ENCODE results near the gene SCNN1A.

The SCNN1A gene

DNA sequence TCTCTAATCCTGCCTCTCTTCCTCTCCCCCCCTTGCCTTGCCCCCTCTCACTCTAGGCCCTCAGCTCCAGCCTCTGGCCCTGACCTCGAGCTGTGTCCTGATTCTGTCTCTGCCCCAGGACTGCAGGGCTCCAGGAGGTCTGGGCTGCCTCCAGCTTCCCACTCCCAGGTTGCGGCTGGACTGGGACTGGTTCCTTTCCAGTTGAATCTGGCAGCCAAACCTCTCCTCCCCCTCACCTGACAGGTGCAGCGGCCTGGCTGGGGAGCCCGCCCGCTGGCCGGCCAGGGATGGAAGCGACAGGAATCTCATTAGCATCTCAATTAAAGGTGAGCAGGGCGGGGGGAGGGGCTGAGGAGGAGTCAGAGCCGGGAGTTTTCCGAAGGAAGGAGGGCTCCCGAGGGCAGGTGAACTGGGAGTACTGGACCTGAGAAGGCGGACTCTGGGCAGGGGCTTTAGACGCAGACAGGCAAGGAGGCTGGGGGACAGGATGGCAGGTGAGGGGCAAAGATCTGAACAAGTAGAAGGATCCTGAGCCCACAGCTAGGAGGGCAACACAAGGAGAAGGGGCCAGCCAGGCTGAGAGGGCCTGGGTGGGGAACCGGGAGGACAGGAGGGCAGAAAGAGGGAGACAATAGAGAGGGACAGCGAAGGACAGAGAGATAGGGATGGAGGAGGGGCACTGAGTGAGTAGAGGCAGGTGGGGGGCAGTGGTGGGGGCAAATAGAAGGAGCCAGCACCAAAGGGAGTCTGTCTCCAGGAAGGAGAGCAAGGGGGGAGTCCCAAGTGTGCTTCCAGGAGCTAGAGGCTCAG, at the start of gene SCNN1A:
TSS of gene SCNN1A (minus strand) at position 295 of the 810 bp plus-strand sequence. CDS start 780 bp downstream, outside the sequence.
- no peak for DNase-seq (ENCODE audit: low read depth in 3 of 3)

GRCh38 chr12:6424866-6425265, 49.5 kb upstream of the SCNN1A start:
- no peak for DNase-seq (ENCODE audit: low read depth in 3 of 3)

GRCh38 chr12:6424008-6424347, 48.6 kb upstream of the SCNN1A start:
- DNase-seq (ENCODE audit: low read depth in 3 of 3) = no peak

DNA sequence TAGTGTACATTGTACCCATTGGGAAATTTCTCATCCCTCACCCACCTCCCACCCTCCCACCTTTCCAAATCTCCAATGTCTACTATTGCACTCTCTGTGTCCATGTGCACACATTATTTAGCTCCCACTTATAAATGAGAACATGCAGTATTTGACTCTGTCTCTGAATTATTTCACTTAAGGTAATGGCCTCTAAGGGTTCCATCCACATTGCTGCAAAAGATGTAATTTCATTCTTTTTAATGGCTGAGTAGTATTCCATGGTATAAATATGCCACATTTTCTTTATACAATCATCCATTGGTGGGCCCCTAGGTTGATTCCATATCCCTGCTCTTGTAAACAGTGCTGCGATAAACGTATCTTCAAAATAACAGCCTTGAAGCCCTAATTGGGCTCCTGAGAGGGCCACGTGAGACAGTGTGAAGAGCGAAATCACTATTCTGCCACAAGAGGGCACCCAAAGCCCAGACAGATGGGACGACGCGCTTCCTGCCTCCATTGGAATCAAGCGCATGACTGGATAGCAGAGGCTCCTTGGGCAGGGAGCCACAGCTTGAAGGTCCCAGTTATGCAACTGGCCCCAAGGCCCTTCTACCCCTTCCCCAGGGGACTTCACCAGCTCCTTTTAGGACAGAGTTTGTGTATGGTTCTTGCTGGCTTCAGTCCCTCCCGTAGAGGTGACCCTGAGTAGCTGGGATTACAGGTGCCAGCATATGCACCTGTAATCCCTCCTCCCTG, 48.1 kb upstream of the SCNN1A start:
- peak; percentile 61 to 68 (median 68) for DNase-seq (ENCODE audit: low read depth in 3 of 3)

- no peak for DNase-seq (ENCODE audit: low read depth in 3 of 3)
Observed at GRCh38 chr12:6420364-6420763, 45.0 kb upstream of the SCNN1A start.

- DNase-seq (ENCODE audit: low read depth in 3 of 3) = no peak
Observed at GRCh38 chr12:6418796-6419195, 43.4 kb upstream of the SCNN1A start.

GRCh38 chr12:6416596-6416995, 41.2 kb upstream of the SCNN1A start:
- DNase-seq (ENCODE audit: low read depth in 3 of 3) = no peak

DNA sequence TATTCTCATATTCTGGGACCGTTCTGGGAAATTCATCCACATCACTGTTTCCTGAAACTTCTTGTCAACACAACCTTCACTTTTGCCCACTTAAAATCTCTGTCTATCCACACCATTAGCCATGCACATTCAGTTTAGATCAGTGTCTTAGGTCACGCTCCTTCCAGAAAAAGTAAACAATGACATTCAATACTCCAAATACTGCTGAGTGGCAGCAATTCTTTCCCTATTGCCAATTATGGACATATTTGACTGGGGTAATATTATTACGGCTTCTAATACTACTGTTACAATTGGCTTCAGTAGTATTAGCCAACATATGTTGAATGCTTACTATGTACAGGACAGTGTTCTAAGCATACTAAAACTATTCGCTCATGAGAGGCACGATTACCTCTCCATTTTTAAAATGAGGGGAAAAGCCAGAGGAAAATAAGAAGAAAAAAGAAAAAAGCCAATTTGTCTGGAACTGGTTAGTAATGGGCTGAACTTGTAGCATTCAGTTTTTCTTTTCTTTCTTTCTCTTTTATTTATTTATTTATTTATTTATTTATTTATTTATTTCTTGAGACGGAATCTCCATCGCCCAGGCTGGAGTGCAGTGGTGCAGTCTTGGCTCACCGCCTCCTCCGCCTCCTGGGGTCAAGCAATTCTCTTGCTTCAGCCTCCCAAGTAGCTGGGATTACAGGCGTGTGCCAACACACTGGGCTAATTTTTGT, 32.0 kb upstream of the SCNN1A start:
- DNase-seq (ENCODE audit: low read depth in 3 of 3) = no peak

DNA sequence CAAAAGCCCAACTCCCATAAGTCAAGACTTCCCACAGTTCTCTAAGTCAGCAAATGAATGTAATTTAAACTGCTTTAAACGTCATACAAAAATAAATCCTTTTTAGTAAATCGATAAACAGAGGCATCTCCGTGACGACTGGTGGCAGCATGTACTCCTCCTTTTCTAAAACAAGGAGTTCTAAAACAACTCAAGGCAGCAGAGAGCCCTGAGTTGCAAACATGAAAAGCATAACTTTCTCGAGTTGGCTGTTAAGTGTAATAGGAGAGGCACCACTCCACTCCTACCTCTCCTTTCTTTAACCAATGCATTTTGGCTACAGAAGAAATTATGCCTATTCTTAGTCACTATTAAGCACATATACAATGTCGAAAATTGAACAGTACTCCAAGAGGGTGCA, 30.6 kb upstream of the SCNN1A start:
- DNase-seq (ENCODE audit: low read depth in 3 of 3) = no peak

DNA sequence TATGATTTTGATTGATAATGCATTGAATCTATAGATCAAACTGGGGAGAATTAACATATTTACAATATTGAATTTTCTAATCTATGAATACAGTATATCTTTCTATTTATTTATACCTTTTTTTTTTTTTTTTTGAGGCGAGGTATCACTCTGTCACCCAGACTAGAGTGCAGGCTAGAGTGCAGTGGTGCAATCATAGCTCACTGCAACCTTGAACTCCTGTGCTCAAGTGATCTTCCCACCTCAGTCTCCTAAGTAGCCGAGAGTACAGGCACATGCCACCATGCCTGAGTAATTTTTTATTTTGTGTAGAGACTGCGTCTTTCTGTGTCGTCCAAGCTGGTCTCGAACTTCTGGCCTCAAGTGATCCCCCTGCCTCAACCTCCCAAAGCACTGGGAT, 29.0 kb upstream of the SCNN1A start:
- DNase-seq (ENCODE audit: low read depth in 3 of 3) = no peak

DNA sequence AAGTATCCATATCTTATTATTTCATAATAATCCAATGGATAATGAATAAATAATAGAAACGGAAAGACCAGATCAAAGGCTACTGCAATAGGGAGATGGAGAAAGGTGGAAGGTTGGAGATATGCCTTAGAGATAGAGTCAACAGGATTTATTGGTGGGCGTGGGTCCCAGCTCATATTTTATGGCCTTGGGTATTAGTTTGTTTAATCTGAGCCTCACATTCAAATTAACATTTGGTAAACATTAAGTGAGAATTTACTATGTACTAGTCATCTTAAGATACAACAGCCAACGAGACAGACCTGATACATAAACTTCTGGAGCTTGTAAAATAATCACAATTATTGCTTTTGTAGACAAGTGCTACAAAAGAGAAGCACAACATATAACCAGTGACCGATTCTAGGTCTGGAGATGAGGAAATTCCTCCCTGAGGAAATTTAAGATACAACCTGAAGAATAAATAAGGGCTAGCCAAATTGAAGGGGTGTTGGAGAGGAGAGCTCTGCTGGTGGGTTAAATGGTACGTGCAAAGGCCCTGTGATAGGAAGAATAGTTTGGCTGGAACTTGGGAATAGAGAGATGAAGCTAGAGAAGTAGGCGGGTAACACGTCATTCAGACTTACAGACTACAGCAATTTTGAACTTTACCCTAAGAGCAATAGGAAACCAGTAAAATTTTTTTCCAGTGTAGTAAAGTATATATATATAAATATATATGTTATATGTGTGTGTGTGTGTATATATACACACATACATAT, 24.7 kb upstream of the SCNN1A start:
- no peak for DNase-seq (ENCODE audit: low read depth in 3 of 3)

DNA sequence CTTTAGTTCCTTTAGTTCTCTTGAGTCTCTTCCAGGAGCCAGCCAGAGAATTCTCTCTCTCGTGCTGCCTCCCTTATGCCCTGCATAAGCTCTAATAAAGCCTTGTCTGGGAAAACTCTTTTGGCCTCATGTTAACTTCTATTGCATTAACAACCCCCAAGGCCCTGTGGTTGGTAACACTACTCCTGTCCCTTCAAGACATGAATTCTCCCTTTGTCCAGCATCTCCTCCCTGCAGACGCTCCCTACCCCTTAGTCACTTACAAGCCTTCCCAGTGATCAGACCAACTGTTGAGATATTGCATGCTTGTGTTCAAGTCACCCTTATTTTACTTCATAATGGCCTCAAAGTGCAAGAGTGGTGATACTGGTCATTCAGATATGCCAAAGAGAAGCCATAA, 20.7 kb upstream of the SCNN1A start:
- no peak for DNase-seq (ENCODE audit: low read depth in 3 of 3)

DNA sequence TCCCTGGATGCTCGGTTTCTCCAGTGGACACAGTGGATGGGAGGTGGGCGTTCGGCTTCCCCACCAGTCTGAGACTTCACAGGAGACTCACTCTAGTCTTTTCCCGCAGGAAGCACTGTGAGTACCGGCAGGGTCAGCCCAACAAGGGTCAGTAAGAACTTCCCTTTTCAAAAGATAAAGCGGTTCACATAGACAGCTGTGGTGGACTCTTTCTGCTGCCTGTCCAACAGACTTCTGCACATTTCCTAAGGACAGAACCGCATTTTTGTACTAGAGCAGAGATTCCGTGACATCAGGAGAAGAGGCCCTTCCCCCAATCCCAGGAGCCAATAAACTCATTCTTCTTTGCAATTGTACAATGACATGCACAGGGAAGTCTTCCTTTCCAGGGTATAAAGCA, 19.0 kb upstream of the SCNN1A start:
- DNase-seq (ENCODE audit: low read depth in 3 of 3) = no peak

- no peak for DNase-seq (ENCODE audit: low read depth in 3 of 3)
Observed at GRCh38 chr12:6393109-6393508, 17.7 kb upstream of the SCNN1A start.

DNA sequence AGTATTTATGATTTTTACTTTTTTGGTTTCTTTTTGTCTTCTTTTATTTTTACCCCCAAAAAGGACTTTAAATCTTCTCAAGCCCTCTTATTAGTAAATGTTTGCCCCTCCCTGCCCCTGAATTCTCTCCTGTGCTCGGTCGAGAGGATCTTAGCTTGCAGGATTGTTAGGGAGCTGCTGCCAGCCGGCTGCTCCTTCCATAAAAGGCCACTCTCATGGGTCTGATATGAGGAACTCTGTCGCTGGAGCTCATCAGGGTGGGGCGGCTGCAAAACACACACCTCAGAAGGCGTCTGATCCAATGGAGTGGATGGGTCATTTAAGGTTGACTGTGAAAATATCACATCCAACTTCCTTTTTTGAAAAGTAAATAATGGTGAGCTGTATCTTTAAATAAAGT, 17.1 kb upstream of the SCNN1A start:
- no peak for DNase-seq (ENCODE audit: low read depth in 3 of 3)

- no peak for DNase-seq (ENCODE audit: low read depth in 3 of 3)
Observed at GRCh38 chr12:6391013-6391412, 15.7 kb upstream of the SCNN1A start.

DNA sequence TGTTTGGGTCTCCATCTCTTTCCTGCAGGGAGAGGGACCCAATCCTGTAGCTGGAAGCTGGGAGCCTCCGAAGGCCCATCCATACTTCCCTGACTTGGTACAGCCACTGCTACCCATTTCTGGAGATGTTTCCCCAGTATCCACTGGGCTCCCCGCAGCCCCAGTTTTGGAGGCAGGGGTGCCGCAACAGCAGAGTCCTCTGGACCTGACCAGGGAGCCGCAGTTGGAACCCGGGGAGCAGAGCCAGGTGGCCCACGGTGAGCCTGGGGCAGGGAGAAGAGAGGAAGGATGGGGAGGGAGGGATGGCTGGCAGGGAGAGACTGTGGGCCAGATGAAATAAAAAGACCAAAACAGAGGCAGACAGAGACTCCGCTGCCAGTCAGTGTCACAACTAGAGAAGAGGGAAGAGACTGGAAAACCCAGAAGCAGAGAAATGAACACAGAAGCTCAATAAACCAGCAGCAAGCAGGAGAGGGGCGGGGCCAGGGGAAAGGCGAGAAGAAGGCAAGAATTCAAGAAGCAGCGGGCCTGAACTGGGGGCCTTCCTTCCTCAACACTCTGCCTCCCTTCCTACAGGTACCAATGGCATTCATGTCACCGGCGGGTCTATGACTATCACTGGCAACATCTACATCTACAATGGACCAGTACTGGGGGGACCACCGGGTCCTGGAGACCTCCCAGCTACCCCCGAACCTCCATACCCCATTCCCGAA, 14.9 kb upstream of the SCNN1A start:
- no peak for DNase-seq (ENCODE audit: low read depth in 3 of 3)

DNA sequence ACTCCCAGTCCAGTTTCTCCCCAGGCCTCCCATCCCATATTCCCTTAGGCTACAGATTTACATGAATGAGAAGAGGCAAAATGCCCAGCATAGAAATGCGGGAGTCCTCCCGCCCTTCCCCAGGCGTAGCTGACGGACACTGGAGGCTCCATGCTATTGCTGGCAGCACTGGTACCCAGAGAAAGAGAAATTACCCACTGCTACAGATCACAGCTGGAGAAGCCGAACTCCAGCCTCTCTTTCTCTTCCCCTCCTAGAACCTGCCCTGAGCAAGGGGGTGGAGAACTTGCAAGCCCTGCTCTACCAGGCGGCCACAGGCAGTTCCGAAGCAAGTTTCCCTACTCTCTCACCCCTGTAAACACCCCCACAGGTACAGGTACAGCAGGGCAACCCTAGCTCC, 12.2 kb upstream of the SCNN1A start:
- DNase-seq (ENCODE audit: low read depth in 3 of 3) = no peak

- DNase-seq (ENCODE audit: low read depth in 3 of 3) = no peak
Observed at GRCh38 chr12:6386491-6386890, 11.1 kb upstream of the SCNN1A start.

DNA sequence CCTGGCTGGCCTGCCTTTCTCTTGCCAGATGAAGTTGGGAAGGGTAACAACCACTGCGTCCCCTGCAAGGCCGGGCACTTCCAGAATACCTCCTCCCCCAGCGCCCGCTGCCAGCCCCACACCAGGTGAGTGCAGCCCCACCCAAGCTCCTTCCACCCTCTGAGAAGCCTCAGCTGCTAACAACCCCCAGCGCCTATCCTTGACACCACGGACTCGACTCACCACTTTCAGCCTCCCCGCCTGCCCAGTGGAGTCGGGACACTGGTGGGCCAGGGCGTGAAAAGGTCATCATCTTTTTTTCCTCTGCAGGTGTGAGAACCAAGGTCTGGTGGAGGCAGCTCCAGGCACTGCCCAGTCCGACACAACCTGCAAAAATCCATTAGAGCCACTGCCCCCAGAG, 10.7 kb upstream of the SCNN1A start:
- no peak for DNase-seq (ENCODE audit: low read depth in 3 of 3)

Data from stimulated activated CD4-positive, alpha-beta T cell treated with anti-CD3 and anti-CD28 coated beads, TNF-alpha, amount 100 ng/mL, for 24 hours (primary cell).